Mesangial cell (primary cell): Measurements from ENCODE around the gene HOMER1. TPM values are rescaled to one million over a fixed set of nuclear protein-coding genes. Genes with fewer than 3 reads are reported as not detected.

Experiments used
- total RNA-seq: library from RNA; depleted of rRNA; stranded (reverse); fragments of >200 nt; gene quantifications from 2 replicates; pipeline ENCODE4 v1.2.3, GENCODE V29; 2015

Gene HOMER1, protein sequence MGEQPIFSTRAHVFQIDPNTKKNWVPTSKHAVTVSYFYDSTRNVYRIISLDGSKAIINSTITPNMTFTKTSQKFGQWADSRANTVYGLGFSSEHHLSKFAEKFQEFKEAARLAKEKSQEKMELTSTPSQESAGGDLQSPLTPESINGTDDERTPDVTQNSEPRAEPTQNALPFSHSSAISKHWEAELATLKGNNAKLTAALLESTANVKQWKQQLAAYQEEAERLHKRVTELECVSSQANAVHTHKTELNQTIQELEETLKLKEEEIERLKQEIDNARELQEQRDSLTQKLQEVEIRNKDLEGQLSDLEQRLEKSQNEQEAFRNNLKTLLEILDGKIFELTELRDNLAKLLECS
- total RNA-seq = 5.1 and 5.3 TPM in 2 replicates

DNA sequence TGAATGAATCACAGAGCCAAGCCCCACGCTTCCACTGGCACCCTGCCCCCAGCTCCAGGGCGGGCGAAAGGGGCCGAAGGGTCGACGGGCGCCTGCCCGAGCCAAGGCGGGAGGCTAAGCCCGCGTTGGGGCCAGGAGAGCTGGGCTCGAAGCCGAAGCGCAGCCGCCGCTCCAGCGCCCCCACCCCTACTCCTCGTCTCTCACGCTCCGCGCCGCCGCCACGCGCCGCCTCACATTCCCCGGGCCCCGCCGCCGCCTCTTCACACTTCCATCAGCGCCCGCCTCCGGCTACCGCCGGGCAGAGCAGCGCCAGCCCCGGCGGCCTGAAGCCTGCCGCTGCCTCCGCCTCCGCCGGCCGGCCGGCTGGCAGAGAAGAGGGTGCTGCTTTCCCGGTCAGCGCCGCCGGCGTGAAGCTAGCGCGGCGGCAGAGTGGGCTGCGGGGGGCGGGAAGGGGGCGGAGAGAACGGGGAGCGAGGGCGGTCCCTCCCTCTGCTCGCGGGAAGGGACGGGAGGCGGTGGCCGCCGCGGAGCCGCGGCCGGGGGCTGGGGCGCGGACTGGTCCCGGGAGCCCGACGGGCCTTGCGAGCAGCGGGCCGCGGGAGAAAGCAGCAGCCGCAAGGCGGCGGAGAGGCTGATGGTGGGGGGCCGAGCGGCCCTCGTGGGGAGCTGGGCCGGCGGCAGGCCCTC is at the start of gene HOMER1:
Gene HOMER1, minus strand, starts transcription at position 431 of the 687 bp plus-strand sequence. CDS start 1,360 bp downstream, outside the sequence.

Other genes with a start within 250 kb of the HOMER1 start
- gene TENT2, start 98.3 kb upstream of the HOMER1 start, total RNA-seq = 21.2 and 41.5 TPM in 2 replicates
- gene CMYA5, start 175.7 kb upstream of the HOMER1 start, total RNA-seq = under 0.01 and 0.89 TPM in 2 replicates